DMS53 treated with DMSO at 0.1 percent for 48 hours (cell line): ENCODE data around the gene SLC35E2B.
"Not testable (repeated sequence)": the region's sequence is repeated elsewhere in the genome, so short reads cannot be mapped to it uniquely, and the experiment has no call there.

Source experiments
- DNase-seq: peaks from one replicate; lab custom pipeline; 2025; ENCODE audit not compliant: unreplicated experiment; lab: John Stamatoyannopoulos, UW

SLC35E2B gene

GRCh38 chr1:1646326-1646725 is 46.3 kb downstream of the SLC35E2B start:
- not testable (repeated sequence) for DNase-seq

- not testable (repeated sequence) for DNase-seq
Measured at GRCh38 chr1:1640711-1641461, 51.7 kb downstream of the SLC35E2B start.

GRCh38 chr1:1640081-1640480 is 52.5 kb downstream of the SLC35E2B start:
- not testable (repeated sequence) for DNase-seq

- not testable (repeated sequence) for DNase-seq
Measured at GRCh38 chr1:1639368-1639767, 53.2 kb downstream of the SLC35E2B start.

- DNase-seq = not testable (repeated sequence)
Measured at GRCh38 chr1:1638528-1638927, 54.1 kb downstream of the SLC35E2B start.

GRCh38 chr1:1637479-1637875 is 55.1 kb downstream of the SLC35E2B start:
- not testable (repeated sequence) for DNase-seq

- DNase-seq = not testable (repeated sequence)
Measured at GRCh38 chr1:1636621-1637478, 55.7 kb downstream of the SLC35E2B start.

GRCh38 chr1:1634613-1635012 is 58.0 kb downstream of the SLC35E2B start:
- DNase-seq = not testable (repeated sequence)

GRCh38 chr1:1633409-1633808 is 59.2 kb downstream of the SLC35E2B start:
- DNase-seq = not testable (repeated sequence)

GRCh38 chr1:1631782-1632420 is 60.7 kb downstream of the SLC35E2B start, which contains the start of gene MMP23B:
MMP23B (plus strand) TSS chr1:1632173; CDS start chr1:1632219, 46 bp downstream.
- no peak for DNase-seq

- no peak for DNase-seq
Measured at GRCh38 chr1:1630965-1631781, 61.4 kb downstream of the SLC35E2B start.

- DNase-seq = no peak
Measured at GRCh38 chr1:1630191-1630964, 62.2 kb downstream of the SLC35E2B start.

GRCh38 chr1:1629430-1630190 is 63.0 kb downstream of the SLC35E2B start:
- DNase-seq = no peak

- DNase-seq = no peak
Measured at GRCh38 chr1:1628754-1629429, 63.7 kb downstream of the SLC35E2B start.

GRCh38 chr1:1627829-1628753 is 64.5 kb downstream of the SLC35E2B start:
- no peak for DNase-seq

- DNase-seq = no peak
Measured at GRCh38 chr1:1627261-1627828, 65.2 kb downstream of the SLC35E2B start.
